Breast epithelium (tissue), 4 donors: ENCODE data around the gene HOXD4. TPM values are rescaled to one million over a fixed set of nuclear protein-coding genes. Genes with fewer than 3 reads are reported as not detected.
A peak's percentile ranks its signal among the peaks of the same experiment; 100 is the strongest.

Experiments
- DNase-seq, 2 donors: peaks; one replicate each; pipeline ENCODE4 v3.0.0-alpha.2; 2019; ENCODE audit warnings: low spot score in 2 of 2
- H3K27ac ChIP-seq, 2 donors: fragments of 200-600 bp; sonication (generic) in 1 of 2; one replicate each; pipeline ENCODE4 v1.5.1; 2016 to 2019; ENCODE audit warnings: mild to moderate bottlenecking in 1 of 2
- H3K27me3 ChIP-seq, 2 donors: fragments of 200-600 bp; sonication (generic) in 1 of 2; one replicate each; pipeline versions ENCODE4 v1.5.1 to v1.6.0; 2017 to 2019; ENCODE audit warnings: control low read depth in 1 of 2, mild to moderate bottlenecking in 1 of 2
- H3K36me3 ChIP-seq: fragments of 200-600 bp; one replicate; pipeline ENCODE4 v1.5.1; 2019
- H3K4me1 ChIP-seq, 2 donors: fragments of 200-600 bp; sonication (generic); one replicate each; pipeline ENCODE4 v1.5.1; 2016 to 2019; ENCODE audit warnings: control low read depth in 1 of 2
- H3K4me3 ChIP-seq, 3 donors: fragments of 200-600 bp; sonication (generic); 1 replicate in 2 of 3; 2 replicates in 1 of 3; pipeline ENCODE4 v1.5.1; 2016 to 2019; ENCODE audit warnings: mild to moderate bottlenecking in 3 of 3, moderate library complexity in 2 of 3
- H3K9me3 ChIP-seq, 2 donors: fragments of 200-600 bp; sonication (generic) in 1 of 2; one replicate each; pipeline ENCODE4 v1.5.1; 2016 to 2019; ENCODE audit warnings: control low read depth in 1 of 2
- POLR2A ChIP-seq: fragments of 450-650 bp; IDR thresholded peaks from one replicate; pipeline ENCODE4 v1.6.1; 2016; ENCODE audit warnings: antibody characterized with exemption, mild to moderate bottlenecking, moderate library complexity
- POLR2AphosphoS5 ChIP-seq, 3 donors: sonication (generic); formaldehyde crosslinking; IDR thresholded peaks; one replicate each; pipeline ENCODE4 v1.6.1; 2017; ENCODE audit warnings: antibody characterized with exemption in 3 of 3
- intact Hi-C: fragments of 100-400 bp; cut with DNase I; formaldehyde crosslinking; loops from one replicate; pipeline ENCODE4 v1.15.1; 2023; ENCODE audit warnings: low total_unique reads
- total RNA-seq, 3 donors: library from RNA; depleted of rRNA; stranded (reverse); fragments of >200 nt; gene quantifications; one replicate each; pipeline ENCODE4 v1.1.0, GENCODE V29; 2016
- TF ChIP-seq, protein P1 (sequence below), 3 donors: fragments of 450-650 bp; IDR thresholded peaks; one replicate each; pipeline ENCODE4 v1.5.1; 2016 to 2017; ENCODE audit warnings: antibody characterized with exemption in 3 of 3, mild to moderate bottlenecking in 3 of 3, moderate library complexity in 3 of 3

The HOXD4 gene
- total RNA-seq, 3 donors from 2014 or later: 1.9 to 5.8 (median 5.6) TPM

GRCh38 chr2:176164611-176165369 lies 13.4 kb downstream of the HOXD4 start:
- Histone ChIP-seq H3K4me3 (peak overlapping the region in 1 of 3 donors; percentile 9), H3K9me3 (no peaks in the 10 kb centered on the region), H3K27ac (no peak overlapping the region), H3K4me1 (no peaks in the 10 kb centered on the region), H3K36me3 (no peaks in the 10 kb centered on the region), H3K27me3 (peaks cover 0 to 75% of the 10 kb centered on the region in 2 donors)
- no peak for DNase-seq
- intact Hi-C loops: loop anchor here (10.0 kb wide), 1 partner anchor 290 kb away; no protein-coding TSS in a partner anchor
- TF ChIP-seq, protein P1, sequence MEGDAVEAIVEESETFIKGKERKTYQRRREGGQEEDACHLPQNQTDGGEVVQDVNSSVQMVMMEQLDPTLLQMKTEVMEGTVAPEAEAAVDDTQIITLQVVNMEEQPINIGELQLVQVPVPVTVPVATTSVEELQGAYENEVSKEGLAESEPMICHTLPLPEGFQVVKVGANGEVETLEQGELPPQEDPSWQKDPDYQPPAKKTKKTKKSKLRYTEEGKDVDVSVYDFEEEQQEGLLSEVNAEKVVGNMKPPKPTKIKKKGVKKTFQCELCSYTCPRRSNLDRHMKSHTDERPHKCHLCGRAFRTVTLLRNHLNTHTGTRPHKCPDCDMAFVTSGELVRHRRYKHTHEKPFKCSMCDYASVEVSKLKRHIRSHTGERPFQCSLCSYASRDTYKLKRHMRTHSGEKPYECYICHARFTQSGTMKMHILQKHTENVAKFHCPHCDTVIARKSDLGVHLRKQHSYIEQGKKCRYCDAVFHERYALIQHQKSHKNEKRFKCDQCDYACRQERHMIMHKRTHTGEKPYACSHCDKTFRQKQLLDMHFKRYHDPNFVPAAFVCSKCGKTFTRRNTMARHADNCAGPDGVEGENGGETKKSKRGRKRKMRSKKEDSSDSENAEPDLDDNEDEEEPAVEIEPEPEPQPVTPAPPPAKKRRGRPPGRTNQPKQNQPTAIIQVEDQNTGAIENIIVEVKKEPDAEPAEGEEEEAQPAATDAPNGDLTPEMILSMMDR (IDR thresholded peaks at IDR 0.05): no peak
- no peak for TF ChIP-seq POLR2A
- TF ChIP-seq POLR2AphosphoS5 (IDR thresholded peaks at IDR 0.05): no peak

DNA sequence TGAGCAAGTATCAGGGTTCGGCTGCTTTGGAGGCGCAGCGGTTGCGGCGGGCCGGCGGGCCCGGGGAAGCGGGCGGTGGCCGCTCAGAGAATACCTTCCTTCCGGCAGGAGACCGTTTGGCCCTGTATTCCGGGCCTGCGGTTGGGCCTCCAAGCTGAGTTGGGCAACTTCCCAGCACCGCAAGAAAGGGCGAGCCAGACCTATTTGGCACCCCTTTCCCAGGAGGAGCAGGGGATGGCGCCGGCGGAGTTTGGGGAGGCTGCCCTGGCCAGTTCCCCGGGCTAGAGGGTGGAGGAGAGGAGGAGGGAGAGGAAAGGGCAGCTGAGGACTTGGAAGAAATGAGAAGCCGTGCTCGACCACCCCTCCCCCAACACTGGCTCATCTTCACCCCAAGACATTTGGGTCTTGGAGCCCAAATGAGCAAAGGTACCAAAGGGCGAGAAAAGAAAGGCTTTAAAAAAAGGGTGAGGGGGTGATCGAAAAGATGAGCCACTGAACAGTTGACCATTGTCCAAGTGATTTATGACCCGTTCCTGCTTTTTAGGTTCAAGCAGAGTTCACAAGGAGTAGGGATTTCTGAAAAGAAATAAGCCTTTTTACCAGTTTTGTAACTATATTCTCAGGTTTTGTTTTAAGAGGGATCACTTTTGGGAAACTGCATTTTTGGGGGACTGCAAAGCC lies 14.2 kb downstream of the HOXD4 start:
- H3K4me3 ChIP-seq: peak overlapping the region in 1 of 3 donors; percentile 9
- H3K4me1 ChIP-seq: no peaks in the 10 kb centered on the region
- TF ChIP-seq, protein P1 (IDR thresholded peaks at IDR 0.05): no peak
- TF ChIP-seq POLR2AphosphoS5 (IDR thresholded peaks at IDR 0.05) (no peak), POLR2A (no peak)
- intact Hi-C loops: loop anchor here (10.0 kb wide), 1 partner anchor 289 kb away; no protein-coding TSS in a partner anchor
- no peak for DNase-seq
- H3K9me3 ChIP-seq: no peaks in the 10 kb centered on the region
- peaks cover 0 to 71% of the 10 kb centered on the region in 2 donors for H3K27me3 ChIP-seq
- H3K36me3 ChIP-seq: no peaks in the 10 kb centered on the region
- no peak overlapping the region for H3K27ac ChIP-seq

DNA sequence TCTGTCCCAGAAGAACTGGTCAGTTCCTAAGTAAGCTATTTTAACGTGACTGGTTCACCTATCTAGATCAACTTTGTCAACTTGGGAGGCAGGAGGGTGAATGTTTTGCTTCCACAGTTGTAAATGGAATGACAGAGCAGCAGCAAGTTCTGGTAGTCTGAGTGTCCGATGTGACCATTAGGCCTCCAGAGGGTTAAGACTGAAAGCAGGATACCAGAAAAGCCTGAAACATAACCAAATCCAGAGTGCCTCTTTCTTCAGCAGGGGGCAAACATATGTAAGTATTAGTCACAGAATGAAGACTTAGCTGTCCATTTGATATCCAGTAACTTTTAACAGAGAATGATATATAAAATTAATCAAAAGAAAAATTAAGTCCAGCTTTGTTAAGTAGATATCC lies 14.9 kb downstream of the HOXD4 start:
- no peak overlapping the region for H3K4me3 ChIP-seq
- H3K27me3 ChIP-seq: peaks cover 0 to 69% of the 10 kb centered on the region in 2 donors
- no peaks in the 10 kb centered on the region for H3K9me3 ChIP-seq
- DNase-seq: no peak
- H3K36me3 ChIP-seq: no peaks in the 10 kb centered on the region
- TF ChIP-seq POLR2A (no peak), POLR2AphosphoS5 (IDR thresholded peaks at IDR 0.05) (no peak)
- TF ChIP-seq, protein P1 (IDR thresholded peaks at IDR 0.05): no peak
- H3K4me1 ChIP-seq: no peaks in the 10 kb centered on the region
- intact Hi-C loops: loop anchor here (10.0 kb wide), 1 partner anchor 289 kb away; no protein-coding TSS in a partner anchor
- H3K27ac ChIP-seq: no peak overlapping the region

GRCh38 chr2:176167398-176167797 lies 16.0 kb downstream of the HOXD4 start:
- no peak overlapping the region for H3K27ac ChIP-seq
- no peaks in the 10 kb centered on the region for H3K36me3 ChIP-seq
- H3K9me3 ChIP-seq: no peaks in the 10 kb centered on the region
- DNase-seq: no peak
- H3K4me3 ChIP-seq: no peak overlapping the region
- H3K27me3 ChIP-seq: peaks cover 0 to 71% of the 10 kb centered on the region in 2 donors
- TF ChIP-seq, protein P1 (IDR thresholded peaks at IDR 0.05): no peak
- no peak for TF ChIP-seq POLR2A
- no peak for TF ChIP-seq POLR2AphosphoS5 (IDR thresholded peaks at IDR 0.05)
- no peaks in the 10 kb centered on the region for H3K4me1 ChIP-seq
- intact Hi-C loops: loop anchor here (10.0 kb wide), 1 partner anchor 287 kb away; no protein-coding TSS in a partner anchor

DNA sequence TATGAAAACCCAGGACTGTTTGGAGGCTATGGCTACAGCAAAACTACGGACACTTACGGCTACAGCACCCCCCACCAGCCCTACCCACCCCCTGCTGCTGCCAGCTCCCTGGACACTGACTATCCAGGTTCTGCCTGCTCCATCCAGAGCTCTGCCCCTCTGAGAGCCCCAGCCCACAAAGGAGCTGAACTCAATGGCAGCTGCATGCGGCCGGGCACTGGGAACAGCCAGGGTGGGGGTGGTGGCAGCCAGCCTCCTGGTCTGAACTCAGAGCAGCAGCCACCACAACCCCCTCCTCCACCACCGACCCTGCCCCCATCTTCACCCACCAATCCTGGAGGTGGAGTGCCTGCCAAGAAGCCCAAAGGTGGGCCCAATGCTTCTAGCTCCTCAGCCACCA lies 17.8 kb downstream of the HOXD4 start:
- TF ChIP-seq POLR2AphosphoS5 (IDR thresholded peaks at IDR 0.05) (no peak), POLR2A (no peak)
- TF ChIP-seq, protein P1 (IDR thresholded peaks at IDR 0.05): no peak
- H3K9me3 ChIP-seq: no peaks in the 10 kb centered on the region
- no peaks in the 10 kb centered on the region for H3K36me3 ChIP-seq
- H3K4me3 ChIP-seq: no peak overlapping the region
- intact Hi-C loops: loop anchor here (10.0 kb wide), 1 partner anchor 286 kb away; no protein-coding TSS in a partner anchor
- DNase-seq: no peak
- no peaks in the 10 kb centered on the region for H3K4me1 ChIP-seq
- peaks cover 0 to 71% of the 10 kb centered on the region in 2 donors for H3K27me3 ChIP-seq
- no peak overlapping the region for H3K27ac ChIP-seq
